GM12878 (cell line): Measurements from ENCODE around the gene CSDE1. TPM values are rescaled to one million over a fixed set of nuclear protein-coding genes. Genes with fewer than 3 reads are reported as not detected.

Source experiments
- ATAC-seq: fragments of 200-7000 bp; cut with Tn5 transposase; 3 replicates; pipeline ENCODE4 v1.9.1; 2020; ENCODE audit warnings: mild to moderate bottlenecking, moderate library complexity
- BruUV-seq: library from RNA; stranded (reverse); fragments of 400-500 nt; replicated peaks from 2 replicates; lab custom pipeline; 2021; lab: Mats Ljungman, UMichigan
- CTCF ChIA-PET: fragments of 300-600 bp; sonication (Branson Sonifier 250); formaldehyde crosslinking; extraction: SDS; loops from one replicate; lab custom pipeline; 2021; ENCODE audit warnings: inconsistent platforms; lab: Yijun Ruan, JAX
- POLR2A ChIA-PET: fragments of 350-600 bp; formaldehyde crosslinking; extraction: SDS; loops from one replicate; lab custom pipeline; 2021; ENCODE audit warnings: inconsistent platforms; lab: Charles Lee
- RAD21 ChIA-PET: fragments of 300-600 bp; sonication (Branson Sonifier 250); formaldehyde crosslinking; loops from one replicate; lab custom pipeline; 2023; ENCODE audit warnings: antibody characterized with exemption; ENCODE audit not compliant: unreplicated experiment; lab: Charles Lee
- SMC1A ChIA-PET: fragments of 300-600 bp; sonication (Branson Sonifier 250); formaldehyde crosslinking; loops from one replicate; lab custom pipeline; 2023; ENCODE audit not compliant: unreplicated experiment, uncharacterized antibody; lab: Charles Lee
- DNase-seq: peaks from one replicate; pipeline ENCODE4 v3.0.0-alpha.2; 2011; ENCODE audit warnings: low read depth, low spot score
- FAIRE-seq: peaks from 3 replicates; lab custom pipeline; 2011; peaks lifted over from hg19 to GRCh38; lab: Jason Lieb, UNC
- H2AFZ ChIP-seq: 2 replicates; pipeline ENCODE4 v1.6.0; 2011; ENCODE audit warnings: low read depth, low read length, control low read depth; ENCODE audit not compliant: control insufficient read depth
- H3K27ac ChIP-seq: 2 replicates; pipeline ENCODE4 v1.5.1; 2011; ENCODE audit warnings: control low read depth; ENCODE audit not compliant: control insufficient read depth, insufficient read depth
- H3K27me3 ChIP-seq, 2 experiments: replicated peaks in 1 of 2; 2 replicates each; pipeline versions ENCODE4 v1.6.0 to v1.6.1; 2011; ENCODE audit warnings: low read length in 1 of 2; ENCODE audit not compliant: control insufficient read depth in 2 of 2, insufficient read depth in 2 of 2
- H3K36me3 ChIP-seq, 2 experiments: 2 replicates each; pipeline ENCODE4 v1.5.1; 2011; ENCODE audit warnings: low read length in 1 of 2; ENCODE audit not compliant: control insufficient read depth in 2 of 2, insufficient read depth in 2 of 2
- H3K4me1 ChIP-seq: 2 replicates; pipeline ENCODE4 v1.6.1; 2011; ENCODE audit warnings: mild to moderate bottlenecking, low read length, moderate library complexity, mixed read lengths; ENCODE audit not compliant: control insufficient read depth, insufficient read depth
- H3K4me2 ChIP-seq: 2 replicates; pipeline ENCODE4 v1.6.0; 2011; ENCODE audit warnings: control low read depth; ENCODE audit not compliant: control insufficient read depth, insufficient read depth
- H3K4me3 ChIP-seq: fragments of 200-600 bp; sonication (generic); 2 replicates; pipeline ENCODE4 v1.5.1; 2016
- H3K79me2 ChIP-seq: 2 replicates; pipeline ENCODE4 v1.6.0; 2011; ENCODE audit warnings: low read length; ENCODE audit not compliant: control insufficient read depth, insufficient read depth
- H3K9ac ChIP-seq: 2 replicates; pipeline ENCODE4 v1.8.0; 2011; ENCODE audit warnings: low read length, control low read depth, mixed read lengths; ENCODE audit not compliant: control insufficient read depth, insufficient read depth
- H3K9me3 ChIP-seq: replicated peaks from 3 replicates; pipeline ENCODE4 v1.5.1; 2011; ENCODE audit warnings: mild to moderate bottlenecking, low read length; ENCODE audit not compliant: control insufficient read depth, insufficient read depth
- H4K20me1 ChIP-seq: 2 replicates; pipeline ENCODE4 v1.6.0; 2011; ENCODE audit not compliant: control insufficient read depth, insufficient read depth
- ATF2 ChIP-seq: IDR thresholded peaks from 2 replicates; pipeline ENCODE4 v1.6.1; 2012; ENCODE audit warnings: low read length, inconsistent platforms
- BMI1 ChIP-seq: fragments of 450-650 bp; IDR thresholded peaks from 2 replicates; pipeline ENCODE4 v1.6.1; 2016; ENCODE audit warnings: mild to moderate bottlenecking, moderate library complexity, borderline replicate concordance
- CBX3 ChIP-seq: fragments of 200-600 bp; sonication (generic); IDR thresholded peaks from 2 replicates; pipeline ENCODE4 v1.6.1; 2016; ENCODE audit warnings: low read depth, borderline replicate concordance
- EP300 ChIP-seq, 2 experiments: fragments of 150-350 bp in 1 of 2; IDR thresholded peaks; 2 replicates each; pipeline ENCODE4 v1.6.1; 2011 to 2012; ENCODE audit warnings: low read depth in 2 of 2, low read length in 2 of 2, borderline replicate concordance in 1 of 2, improper control_type of control experiment in 1 of 2, inconsistent platforms in 1 of 2; ENCODE audit not compliant: control insufficient read depth in 1 of 2
- EZH2 ChIP-seq: IDR thresholded peaks from 2 replicates; pipeline ENCODE4 v1.6.1; 2012; ENCODE audit warnings: low read depth, mild to moderate bottlenecking, control low read depth, inconsistent platforms, low read length, borderline replicate concordance; ENCODE audit not compliant: control insufficient read depth
- GATAD2B ChIP-seq: fragments of 450-650 bp; conservative IDR thresholded peaks from 2 replicates; pipeline ENCODE4 v1.6.1; 2017; ENCODE audit warnings: low read depth, mild to moderate bottlenecking, moderate library complexity
- PBX3 ChIP-seq: IDR thresholded peaks from 2 replicates; pipeline ENCODE4 v1.6.1; 2011; ENCODE audit warnings: mild to moderate bottlenecking, low read depth, low read length, moderate library complexity; ENCODE audit not compliant: insufficient replicate concordance
- POLR2AphosphoS2 ChIP-seq: IDR thresholded peaks from 2 replicates; pipeline ENCODE4 v1.6.1; 2011; ENCODE audit warnings: low read depth, mild to moderate bottlenecking, low read length, improper control_type of control experiment, moderate library complexity
- SKIL ChIP-seq: fragments of 450-650 bp; IDR thresholded peaks from 2 replicates; pipeline ENCODE4 v1.6.1; 2017; ENCODE audit warnings: mild to moderate bottlenecking, low read depth, inconsistent platforms; ENCODE audit not compliant: poor library complexity, severe bottlenecking
- STAT1 ChIP-seq: fragments of 450-650 bp; conservative IDR thresholded peaks from 2 replicates; pipeline ENCODE4 v1.6.1; 2014; ENCODE audit warnings: antibody characterized with exemption, mild to moderate bottlenecking
- TCF7 ChIP-seq: IDR thresholded peaks from 2 replicates; pipeline ENCODE4 v1.6.1; 2014; ENCODE audit warnings: antibody characterized with exemption, borderline replicate concordance
- YBX1 ChIP-seq: fragments of 450-650 bp; IDR thresholded peaks from 2 replicates; pipeline ENCODE4 v1.6.1; 2016; ENCODE audit warnings: antibody characterized with exemption
- YY1 ChIP-seq: IDR thresholded peaks from 2 replicates; pipeline ENCODE4 v1.6.1; 2011; ENCODE audit warnings: low read depth, mild to moderate bottlenecking, low read length
- ZZZ3 ChIP-seq: IDR thresholded peaks from 2 replicates; pipeline ENCODE4 v1.6.1; 2011; ENCODE audit warnings: low read depth; ENCODE audit not compliant: control insufficient read depth, insufficient read length
- WGBS: methylation state at CpG from one replicate; pipeline ENCODE4 v1.1.6; 2016; ENCODE audit warnings: low lambda C conversion rate; ENCODE audit not compliant: insufficient replicate concordance, insufficient coverage; ENCODE audit errors: missing lambda C conversion rate; 5-methylcytosine and 5-hydroxymethylcytosine counted together
- in situ Hi-C: fragments of 300-500 bp; cut with MboI; formaldehyde crosslinking; loops from 9 replicates; pipeline ENCODE4 v1.14.3; 2018; ENCODE audit warnings: mixed read lengths
- intact Hi-C: fragments of 100-400 bp; cut with micrococcal nuclease; formaldehyde crosslinking; loops from one replicate; pipeline ENCODE4 v1.14.2; 2022; ENCODE audit not compliant: unreplicated experiment
- polyA plus RNA-seq, 11 experiments: library from polyadenylated mRNA; depleted of rRNA in 4 of 11; unstranded in 6 of 11; stranded (reverse) in 5 of 11; fragments of >200 nt; fragmentation: Nextera tagmentation in 4 of 11; fragmentation: Illumina TruSeq in 1 of 11; extraction: Ambion mirVana in 4 of 11; extraction: Trizol in 1 of 11; gene quantifications; 1 replicate in 1 of 11; 2 replicates in 10 of 11; pipeline versions ENCODE4 v1.2.1 to v1.2.3, GENCODE V29; 2011 to 2016; ENCODE audit warnings: inconsistent platforms in 2 of 11, missing spikeins in 2 of 11, low read depth in 1 of 11
- total RNA-seq, 4 experiments: library from RNA; depleted of rRNA in 3 of 4; stranded (reverse); fragments of >200 nt in 3 of 4; fragmentation: Illumina TruSeq in 1 of 4; extraction: Trizol in 1 of 4; gene quantifications; 2 replicates each; pipeline versions ENCODE4 v1.2.1 to v1.2.3, GENCODE V29; 2013 to 2021
- TF ChIP-seq, protein P1 (sequence below): IDR thresholded peaks from 2 replicates; pipeline ENCODE4 v1.6.1; 2011; ENCODE audit warnings: low read depth, mild to moderate bottlenecking, low read length, moderate library complexity, borderline replicate concordance; ENCODE audit errors: extremely low read depth
- TF ChIP-seq, protein P2 (sequence below): fragments of 450-650 bp; conservative IDR thresholded peaks from 2 replicates; pipeline ENCODE4 v1.6.1; 2017; ENCODE audit warnings: mild to moderate bottlenecking, moderate library complexity

Gene CSDE1
- total and polyA plus RNA-seq, 10 of the 15 experiments (the other 5 are each of a cell fraction or from before 2014, with no cell fraction given), result 130 to 390 (median 246) TPM

DNA sequence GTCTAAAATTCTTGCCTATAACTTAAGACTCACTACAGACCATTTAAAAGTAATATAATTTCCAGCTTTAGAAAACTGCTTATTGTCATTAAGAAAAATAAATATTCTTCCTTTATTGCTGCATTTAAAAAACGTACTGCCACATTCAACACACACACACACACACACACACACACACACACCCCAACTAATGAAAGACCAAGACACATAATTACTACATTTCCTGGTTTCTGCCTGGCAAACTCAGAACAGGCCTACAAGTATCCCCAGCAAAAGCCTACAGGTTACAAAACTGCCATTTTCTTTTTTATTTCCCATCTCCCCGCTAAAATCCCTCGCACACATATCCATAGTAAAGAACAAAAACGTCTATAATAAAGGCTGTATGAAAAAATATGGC, 89.4 kb downstream of the CSDE1 start (continued):
- TF ChIP-seq PBX3 (no peak), CBX3 (no peak), EZH2 (no peak), GATAD2B (no peak), YY1 (no peak), ZZZ3 (no peak)

DNA sequence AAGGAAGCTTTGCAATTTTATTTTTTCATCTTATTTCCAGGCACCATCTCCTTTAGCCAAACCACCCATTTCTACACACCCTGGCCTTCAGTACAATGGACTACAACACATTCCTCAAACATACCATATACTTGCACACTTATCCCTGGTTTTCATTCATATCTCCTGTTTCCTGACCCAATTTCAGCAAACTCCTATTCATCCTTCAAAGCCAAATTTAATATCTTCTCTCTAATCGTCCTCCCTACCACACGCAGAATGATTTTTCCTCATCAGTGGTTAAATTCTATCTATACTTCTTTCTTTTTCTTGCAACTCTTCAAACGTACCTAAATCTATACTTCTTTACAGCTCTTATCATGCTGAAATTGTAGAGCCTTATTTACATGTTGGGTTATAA, 90.8 kb downstream of the CSDE1 start:
- ChIA-PET POLR2A (no interaction called here), CTCF (no interaction called here), RAD21 (no interaction called here), SMC1A (interaction anchor here (0.8 to 1.4 kb wide), 2 partner anchors 10 to 17 kb away, joined by 3 to 5 read pairs; no protein-coding TSS in a partner anchor)
- Histone ChIP-seq H3K27me3 (no peaks in the 10 kb centered on the region), H3K36me3 (no peaks in the 10 kb centered on the region), H3K79me2 (no peaks in the 10 kb centered on the region), H3K4me1 (peaks cover 5% of the 10 kb centered on the region), H3K27ac (no peak overlapping the region), H3K9me3 (no peaks in the 10 kb centered on the region), H3K4me2 (no peak overlapping the region), H4K20me1 (no peaks in the 10 kb centered on the region), H3K9ac (no peak overlapping the region), H3K4me3 (no peak overlapping the region), H2AFZ (no peak overlapping the region)
- FAIRE-seq (no peak), ATAC-seq (no peak), DNase-seq (no peak)
- 38% methylated on average over 3 of the region's 3 CpGs for WGBS
- in situ Hi-C loops, result no loop called here
- no TSS peak for BruUV-seq
- intact Hi-C loops, result no loop called here
- TF ChIP-seq TCF7 (no peak), ATF2 (no peak), BMI1 (no peak), EP300 (IDR thresholded peaks at IDR 0.05; ENCODE audit: borderline replicate concordance in 1 of 2, control insufficient read depth in 1 of 2, low read depth in 2 of 2, low read length in 2 of 2) (no peak), SKIL (no peak), POLR2AphosphoS2 (no peak), STAT1 (no peak), YBX1 (no peak)
- TF ChIP-seq, protein P1, sequence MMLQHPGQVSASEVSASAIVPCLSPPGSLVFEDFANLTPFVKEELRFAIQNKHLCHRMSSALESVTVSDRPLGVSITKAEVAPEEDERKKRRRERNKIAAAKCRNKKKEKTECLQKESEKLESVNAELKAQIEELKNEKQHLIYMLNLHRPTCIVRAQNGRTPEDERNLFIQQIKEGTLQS, result no peak
- TF ChIP-seq, protein P2, sequence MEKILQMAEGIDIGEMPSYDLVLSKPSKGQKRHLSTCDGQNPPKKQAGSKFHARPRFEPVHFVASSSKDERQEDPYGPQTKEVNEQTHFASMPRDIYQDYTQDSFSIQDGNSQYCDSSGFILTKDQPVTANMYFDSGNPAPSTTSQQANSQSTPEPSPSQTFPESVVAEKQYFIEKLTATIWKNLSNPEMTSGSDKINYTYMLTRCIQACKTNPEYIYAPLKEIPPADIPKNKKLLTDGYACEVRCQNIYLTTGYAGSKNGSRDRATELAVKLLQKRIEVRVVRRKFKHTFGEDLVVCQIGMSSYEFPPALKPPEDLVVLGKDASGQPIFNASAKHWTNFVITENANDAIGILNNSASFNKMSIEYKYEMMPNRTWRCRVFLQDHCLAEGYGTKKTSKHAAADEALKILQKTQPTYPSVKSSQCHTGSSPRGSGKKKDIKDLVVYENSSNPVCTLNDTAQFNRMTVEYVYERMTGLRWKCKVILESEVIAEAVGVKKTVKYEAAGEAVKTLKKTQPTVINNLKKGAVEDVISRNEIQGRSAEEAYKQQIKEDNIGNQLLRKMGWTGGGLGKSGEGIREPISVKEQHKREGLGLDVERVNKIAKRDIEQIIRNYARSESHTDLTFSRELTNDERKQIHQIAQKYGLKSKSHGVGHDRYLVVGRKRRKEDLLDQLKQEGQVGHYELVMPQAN, result no peak
